GM12878 (cell line): ENCODE data around the gene CDCA7L. TPM values are rescaled to one million over a fixed set of nuclear protein-coding genes. Genes with fewer than 3 reads are reported as not detected.

ENCODE experiments used
- ATAC-seq: fragments of 200-7000 bp; cut with Tn5 transposase; 3 replicates; pipeline ENCODE4 v1.9.1; 2020; ENCODE audit warnings: mild to moderate bottlenecking, moderate library complexity
- BruUV-seq: library from RNA; stranded (reverse); fragments of 400-500 nt; replicated peaks from 2 replicates; lab custom pipeline; 2021; lab: Mats Ljungman, UMichigan
- CTCF ChIA-PET: fragments of 300-600 bp; sonication (Branson Sonifier 250); formaldehyde crosslinking; extraction: SDS; loops from one replicate; lab custom pipeline; 2021; ENCODE audit warnings: inconsistent platforms; lab: Yijun Ruan, JAX
- POLR2A ChIA-PET: fragments of 350-600 bp; formaldehyde crosslinking; extraction: SDS; loops from one replicate; lab custom pipeline; 2021; ENCODE audit warnings: inconsistent platforms; lab: Charles Lee
- RAD21 ChIA-PET: fragments of 300-600 bp; sonication (Branson Sonifier 250); formaldehyde crosslinking; loops from one replicate; lab custom pipeline; 2023; ENCODE audit warnings: antibody characterized with exemption; ENCODE audit not compliant: unreplicated experiment; lab: Charles Lee
- SMC1A ChIA-PET: fragments of 300-600 bp; sonication (Branson Sonifier 250); formaldehyde crosslinking; loops from one replicate; lab custom pipeline; 2023; ENCODE audit not compliant: unreplicated experiment, uncharacterized antibody; lab: Charles Lee
- DNase-seq: peaks from one replicate; pipeline ENCODE4 v3.0.0-alpha.2; 2011; ENCODE audit warnings: low read depth, low spot score
- FAIRE-seq: peaks from 3 replicates; lab custom pipeline; 2011; peaks lifted over from hg19 to GRCh38; lab: Jason Lieb, UNC
- H2AFZ ChIP-seq: 2 replicates; pipeline ENCODE4 v1.6.0; 2011; ENCODE audit warnings: low read depth, low read length, control low read depth; ENCODE audit not compliant: control insufficient read depth
- H3K27ac ChIP-seq: 2 replicates; pipeline ENCODE4 v1.5.1; 2011; ENCODE audit warnings: control low read depth; ENCODE audit not compliant: control insufficient read depth, insufficient read depth
- H3K27me3 ChIP-seq, 2 experiments: replicated peaks in 1 of 2; 2 replicates each; pipeline versions ENCODE4 v1.6.0 to v1.6.1; 2011; ENCODE audit warnings: low read length in 1 of 2; ENCODE audit not compliant: control insufficient read depth in 2 of 2, insufficient read depth in 2 of 2
- H3K36me3 ChIP-seq, 2 experiments: 2 replicates each; pipeline ENCODE4 v1.5.1; 2011; ENCODE audit warnings: low read length in 1 of 2; ENCODE audit not compliant: control insufficient read depth in 2 of 2, insufficient read depth in 2 of 2
- H3K4me1 ChIP-seq: 2 replicates; pipeline ENCODE4 v1.6.1; 2011; ENCODE audit warnings: mild to moderate bottlenecking, low read length, moderate library complexity, mixed read lengths; ENCODE audit not compliant: control insufficient read depth, insufficient read depth
- H3K4me2 ChIP-seq: 2 replicates; pipeline ENCODE4 v1.6.0; 2011; ENCODE audit warnings: control low read depth; ENCODE audit not compliant: control insufficient read depth, insufficient read depth
- H3K4me3 ChIP-seq: fragments of 200-600 bp; sonication (generic); 2 replicates; pipeline ENCODE4 v1.5.1; 2016
- H3K79me2 ChIP-seq: 2 replicates; pipeline ENCODE4 v1.6.0; 2011; ENCODE audit warnings: low read length; ENCODE audit not compliant: control insufficient read depth, insufficient read depth
- H3K9ac ChIP-seq: 2 replicates; pipeline ENCODE4 v1.8.0; 2011; ENCODE audit warnings: low read length, control low read depth, mixed read lengths; ENCODE audit not compliant: control insufficient read depth, insufficient read depth
- H3K9me3 ChIP-seq: replicated peaks from 3 replicates; pipeline ENCODE4 v1.5.1; 2011; ENCODE audit warnings: mild to moderate bottlenecking, low read length; ENCODE audit not compliant: control insufficient read depth, insufficient read depth
- H4K20me1 ChIP-seq: 2 replicates; pipeline ENCODE4 v1.6.0; 2011; ENCODE audit not compliant: control insufficient read depth, insufficient read depth
- BHLHE40 ChIP-seq, 2 experiments: fragments of 450-650 bp in 1 of 2; IDR thresholded peaks; 2 replicates each; pipeline ENCODE4 v1.6.1; 2011 to 2017; ENCODE audit warnings: low read depth in 2 of 2, borderline replicate concordance in 1 of 2, improper control_type of control experiment in 1 of 2, low read length in 1 of 2, mild to moderate bottlenecking in 1 of 2
- IKZF2 ChIP-seq, 2 experiments: fragments of 450-650 bp; IDR thresholded peaks; 2 replicates each; pipeline ENCODE4 v1.6.1; 2017; ENCODE audit warnings: mild to moderate bottlenecking in 2 of 2, moderate library complexity in 2 of 2
- MYB ChIP-seq: fragments of 150-350 bp; IDR thresholded peaks from 2 replicates; pipeline ENCODE4 v1.6.1; 2014; ENCODE audit warnings: mild to moderate bottlenecking, low read depth, low read length, borderline replicate concordance
- NFXL1 ChIP-seq: fragments of 450-650 bp; IDR thresholded peaks from 2 replicates; pipeline ENCODE4 v1.6.1; 2017; ENCODE audit warnings: antibody characterized with exemption, mild to moderate bottlenecking, borderline replicate concordance
- NR2C2 ChIP-seq: IDR thresholded peaks from 2 replicates; pipeline ENCODE4 v1.6.1; 2011; ENCODE audit warnings: borderline replicate concordance, low read depth; ENCODE audit not compliant: control insufficient read depth, insufficient read length
- WGBS: methylation state at CpG from one replicate; pipeline ENCODE4 v1.1.6; 2016; ENCODE audit warnings: low lambda C conversion rate; ENCODE audit not compliant: insufficient replicate concordance, insufficient coverage; ENCODE audit errors: missing lambda C conversion rate; 5-methylcytosine and 5-hydroxymethylcytosine counted together
- in situ Hi-C: fragments of 300-500 bp; cut with MboI; formaldehyde crosslinking; loops from 9 replicates; pipeline ENCODE4 v1.14.3; 2018; ENCODE audit warnings: mixed read lengths
- intact Hi-C: fragments of 100-400 bp; cut with micrococcal nuclease; formaldehyde crosslinking; loops from one replicate; pipeline ENCODE4 v1.14.2; 2022; ENCODE audit not compliant: unreplicated experiment
- polyA plus RNA-seq, 11 experiments: library from polyadenylated mRNA; depleted of rRNA in 4 of 11; unstranded in 6 of 11; stranded (reverse) in 5 of 11; fragments of >200 nt; fragmentation: Nextera tagmentation in 4 of 11; fragmentation: Illumina TruSeq in 1 of 11; extraction: Ambion mirVana in 4 of 11; extraction: Trizol in 1 of 11; gene quantifications; 1 replicate in 1 of 11; 2 replicates in 10 of 11; pipeline versions ENCODE4 v1.2.1 to v1.2.3, GENCODE V29; 2011 to 2016; ENCODE audit warnings: inconsistent platforms in 2 of 11, missing spikeins in 2 of 11, low read depth in 1 of 11
- total RNA-seq, 4 experiments: library from RNA; depleted of rRNA in 3 of 4; stranded (reverse); fragments of >200 nt in 3 of 4; fragmentation: Illumina TruSeq in 1 of 4; extraction: Trizol in 1 of 4; gene quantifications; 2 replicates each; pipeline versions ENCODE4 v1.2.1 to v1.2.3, GENCODE V29; 2013 to 2021
- TF ChIP-seq, protein P1 (sequence below): IDR thresholded peaks from 2 replicates; pipeline ENCODE4 v1.6.1; 2012; ENCODE audit warnings: improper control_type of control experiment, low read depth, low read length; ENCODE audit not compliant: insufficient replicate concordance
- TF ChIP-seq, protein P2 (sequence below): fragments of 450-650 bp; formaldehyde crosslinking; IDR thresholded peaks from 2 replicates; pipeline ENCODE4 v1.5.0; 2022; ENCODE audit warnings: mild to moderate bottlenecking, missing genetic modification characterization

The CDCA7L gene
- total and polyA plus RNA-seq, 10 of the 15 experiments (the other 5 are each of a cell fraction or from before 2014, with no cell fraction given), result 30.3 to 92.2 (median 68.5) TPM

DNA sequence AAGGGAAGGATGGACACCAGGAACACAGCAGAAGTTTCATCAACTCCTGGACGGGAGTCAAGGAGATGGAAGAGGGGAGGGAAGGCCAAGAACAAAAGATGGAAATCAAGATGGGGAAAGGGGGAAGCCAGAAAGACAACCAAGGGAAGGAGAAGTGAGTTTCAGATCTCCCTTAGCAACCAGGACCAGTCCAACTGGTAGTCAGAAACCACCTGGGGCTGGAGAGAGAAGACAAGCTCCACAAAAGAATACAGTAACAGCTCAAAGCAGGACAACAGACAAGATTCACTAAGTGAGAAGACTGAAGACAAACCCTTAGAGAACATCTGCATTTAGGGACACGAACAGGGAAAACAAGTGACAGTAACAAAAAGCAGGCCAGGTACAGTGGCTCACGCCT lies 30.6 kb downstream of the CDCA7L start (continued):
- TF ChIP-seq, protein P1, sequence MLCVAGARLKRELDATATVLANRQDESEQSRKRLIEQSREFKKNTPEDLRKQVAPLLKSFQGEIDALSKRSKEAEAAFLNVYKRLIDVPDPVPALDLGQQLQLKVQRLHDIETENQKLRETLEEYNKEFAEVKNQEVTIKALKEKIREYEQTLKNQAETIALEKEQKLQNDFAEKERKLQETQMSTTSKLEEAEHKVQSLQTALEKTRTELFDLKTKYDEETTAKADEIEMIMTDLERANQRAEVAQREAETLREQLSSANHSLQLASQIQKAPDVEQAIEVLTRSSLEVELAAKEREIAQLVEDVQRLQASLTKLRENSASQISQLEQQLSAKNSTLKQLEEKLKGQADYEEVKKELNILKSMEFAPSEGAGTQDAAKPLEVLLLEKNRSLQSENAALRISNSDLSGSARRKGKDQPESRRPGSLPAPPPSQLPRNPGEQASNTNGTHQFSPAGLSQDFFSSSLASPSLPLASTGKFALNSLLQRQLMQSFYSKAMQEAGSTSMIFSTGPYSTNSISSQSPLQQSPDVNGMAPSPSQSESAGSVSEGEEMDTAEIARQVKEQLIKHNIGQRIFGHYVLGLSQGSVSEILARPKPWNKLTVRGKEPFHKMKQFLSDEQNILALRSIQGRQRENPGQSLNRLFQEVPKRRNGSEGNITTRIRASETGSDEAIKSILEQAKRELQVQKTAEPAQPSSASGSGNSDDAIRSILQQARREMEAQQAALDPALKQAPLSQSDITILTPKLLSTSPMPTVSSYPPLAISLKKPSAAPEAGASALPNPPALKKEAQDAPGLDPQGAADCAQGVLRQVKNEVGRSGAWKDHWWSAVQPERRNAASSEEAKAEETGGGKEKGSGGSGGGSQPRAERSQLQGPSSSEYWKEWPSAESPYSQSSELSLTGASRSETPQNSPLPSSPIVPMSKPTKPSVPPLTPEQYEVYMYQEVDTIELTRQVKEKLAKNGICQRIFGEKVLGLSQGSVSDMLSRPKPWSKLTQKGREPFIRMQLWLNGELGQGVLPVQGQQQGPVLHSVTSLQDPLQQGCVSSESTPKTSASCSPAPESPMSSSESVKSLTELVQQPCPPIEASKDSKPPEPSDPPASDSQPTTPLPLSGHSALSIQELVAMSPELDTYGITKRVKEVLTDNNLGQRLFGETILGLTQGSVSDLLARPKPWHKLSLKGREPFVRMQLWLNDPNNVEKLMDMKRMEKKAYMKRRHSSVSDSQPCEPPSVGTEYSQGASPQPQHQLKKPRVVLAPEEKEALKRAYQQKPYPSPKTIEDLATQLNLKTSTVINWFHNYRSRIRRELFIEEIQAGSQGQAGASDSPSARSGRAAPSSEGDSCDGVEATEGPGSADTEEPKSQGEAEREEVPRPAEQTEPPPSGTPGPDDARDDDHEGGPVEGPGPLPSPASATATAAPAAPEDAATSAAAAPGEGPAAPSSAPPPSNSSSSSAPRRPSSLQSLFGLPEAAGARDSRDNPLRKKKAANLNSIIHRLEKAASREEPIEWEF, result no peak

DNA sequence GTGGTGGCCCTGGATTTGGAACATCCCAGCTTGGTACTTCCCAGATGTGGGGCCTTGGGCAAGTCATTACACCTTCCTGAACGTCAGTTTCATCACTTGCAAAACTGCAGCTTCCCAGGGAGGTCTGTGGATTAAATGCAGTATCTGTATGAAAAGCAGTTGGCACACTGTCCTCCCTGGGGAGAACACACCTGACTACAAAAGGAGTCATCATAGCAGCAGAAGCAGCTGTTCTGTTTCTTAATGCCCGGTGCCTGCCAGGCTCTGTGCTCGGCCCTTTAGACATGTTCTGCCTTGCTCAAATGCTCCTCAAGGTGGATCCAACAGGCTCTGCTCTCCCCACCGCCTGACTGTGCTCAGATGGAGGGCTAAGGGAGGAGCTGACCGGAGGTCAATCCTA lies 31.0 kb downstream of the CDCA7L start:
- intact Hi-C loops, result no loop called here
- Histone ChIP-seq H3K79me2 (no peaks in the 10 kb centered on the region; the same call in 1 of the 2 replicates), H3K4me2 (no peak overlapping the region), H2AFZ (no peak overlapping the region), H3K36me3 (peaks cover 8 to 11% of the 10 kb centered on the region in 2 experiments), H4K20me1 (no peaks in the 10 kb centered on the region), H3K4me3 (no peak overlapping the region), H3K9ac (no peak overlapping the region), H3K9me3 (no peaks in the 10 kb centered on the region; the same call in 2 of the 3 replicates), H3K27me3 (no peaks in the 10 kb centered on the region), H3K4me1 (no peaks in the 10 kb centered on the region), H3K27ac (no peak overlapping the region)
- no peak for DNase-seq
- in situ Hi-C loops, result no loop called here
- no TSS peak for BruUV-seq
- WGBS, result 67% methylated on average over 5 of the region's 5 CpGs
- POLR2A ChIA-PET, result interaction anchor here (0.5 kb wide), 1 partner anchor 261 kb away, joined by 3 read pairs; no protein-coding TSS in a partner anchor
- CTCF ChIA-PET, result no interaction called here
- TF ChIP-seq IKZF2 (IDR thresholded peaks at IDR 0.05), result no peak
- no peak for TF ChIP-seq NR2C2
- TF ChIP-seq BHLHE40 (IDR thresholded peaks at IDR 0.05; ENCODE audit: borderline replicate concordance in 1 of 2, low read depth in 2 of 2, low read length in 1 of 2), result no peak
- no peak for TF ChIP-seq MYB
- TF ChIP-seq, protein P2, sequence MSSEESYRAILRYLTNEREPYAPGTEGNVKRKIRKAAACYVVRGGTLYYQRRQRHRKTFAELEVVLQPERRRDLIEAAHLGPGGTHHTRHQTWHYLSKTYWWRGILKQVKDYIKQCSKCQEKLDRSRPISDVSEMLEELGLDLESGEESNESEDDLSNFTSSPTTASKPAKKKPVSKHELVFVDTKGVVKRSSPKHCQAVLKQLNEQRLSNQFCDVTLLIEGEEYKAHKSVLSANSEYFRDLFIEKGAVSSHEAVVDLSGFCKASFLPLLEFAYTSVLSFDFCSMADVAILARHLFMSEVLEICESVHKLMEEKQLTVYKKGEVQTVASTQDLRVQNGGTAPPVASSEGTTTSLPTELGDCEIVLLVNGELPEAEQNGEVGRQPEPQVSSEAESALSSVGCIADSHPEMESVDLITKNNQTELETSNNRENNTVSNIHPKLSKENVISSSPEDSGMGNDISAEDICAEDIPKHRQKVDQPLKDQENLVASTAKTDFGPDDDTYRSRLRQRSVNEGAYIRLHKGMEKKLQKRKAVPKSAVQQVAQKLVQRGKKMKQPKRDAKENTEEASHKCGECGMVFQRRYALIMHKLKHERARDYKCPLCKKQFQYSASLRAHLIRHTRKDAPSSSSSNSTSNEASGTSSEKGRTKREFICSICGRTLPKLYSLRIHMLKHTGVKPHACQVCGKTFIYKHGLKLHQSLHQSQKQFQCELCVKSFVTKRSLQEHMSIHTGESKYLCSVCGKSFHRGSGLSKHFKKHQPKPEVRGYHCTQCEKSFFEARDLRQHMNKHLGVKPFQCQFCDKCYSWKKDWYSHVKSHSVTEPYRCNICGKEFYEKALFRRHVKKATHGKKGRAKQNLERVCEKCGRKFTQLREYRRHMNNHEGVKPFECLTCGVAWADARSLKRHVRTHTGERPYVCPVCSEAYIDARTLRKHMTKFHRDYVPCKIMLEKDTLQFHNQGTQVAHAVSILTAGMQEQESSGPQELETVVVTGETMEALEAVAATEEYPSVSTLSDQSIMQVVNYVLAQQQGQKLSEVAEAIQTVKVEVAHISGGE, result no peak
- no peak for TF ChIP-seq NFXL1
- ATAC-seq, result no peak
- RAD21 ChIA-PET, result no interaction called here
- no peak for FAIRE-seq
- SMC1A ChIA-PET, result no interaction called here
